ENCODE data around the gene APEX1.

- TF ChIP-seq CTCF (IDR thresholded peaks at IDR 0.05) (no peak), POLR2A (IDR thresholded peaks at IDR 0.05) (no peak)
Observed at GRCh38 chr14:20485900-20486299, 30.9 kb downstream of the APEX1 start.
